Gastrocnemius medialis (tissue), 4 donors: ENCODE data around the gene SLC7A4. TPM values are rescaled to one million over a fixed set of nuclear protein-coding genes. Genes with fewer than 3 reads are reported as not detected.

ENCODE experiments used
- ATAC-seq, 2 donors: fragments of 150-250 bp; one replicate each; pipeline ENCODE4 v1.9.1; 2016
- DNase-seq, 2 donors: peaks; one replicate each; pipeline ENCODE4 v3.0.0-alpha.2; 2019
- H3K27ac ChIP-seq, 4 donors: fragments of 200-600 bp; sonication (generic); 1 replicate in 1 of 4; 2 replicates in 3 of 4; pipeline ENCODE4 v1.5.1; 2016 to 2018; ENCODE audit warnings: mild to moderate bottlenecking in 2 of 4, moderate library complexity in 1 of 4
- H3K27me3 ChIP-seq, 3 donors: fragments of 200-600 bp; sonication (generic) in 2 of 3; 1 replicate in 1 of 3; 2 replicates in 2 of 3; pipeline versions ENCODE4 v1.5.1 to v1.6.0; 2016 to 2019; ENCODE audit warnings: mild to moderate bottlenecking in 1 of 3, moderate library complexity in 1 of 3
- H3K36me3 ChIP-seq, 2 donors: fragments of 200-600 bp; sonication (generic) in 1 of 2; one replicate each; pipeline ENCODE4 v1.5.1; 2017 to 2018
- H3K4me1 ChIP-seq, 2 donors: fragments of 200-600 bp; sonication (generic) in 1 of 2; one replicate each; pipeline ENCODE4 v1.5.1; 2016 to 2017; ENCODE audit warnings: mild to moderate bottlenecking in 2 of 2
- H3K4me3 ChIP-seq, 4 donors: fragments of 200-600 bp; sonication (generic) in 3 of 4; 1 replicate in 1 of 4; 2 replicates in 3 of 4; pipeline ENCODE4 v1.5.1; 2016 to 2019; ENCODE audit warnings: mild to moderate bottlenecking in 2 of 4
- H3K9me3 ChIP-seq, 3 donors: fragments of 200-600 bp; sonication (generic) in 2 of 3; 1 replicate in 1 of 3; 2 replicates in 2 of 3; pipeline ENCODE4 v1.5.1; 2016 to 2019
- POLR2A ChIP-seq, 2 donors: fragments of 450-650 bp; IDR thresholded peaks; one replicate each; pipeline ENCODE4 v1.6.1; 2017; ENCODE audit warnings: antibody characterized with exemption in 2 of 2, mild to moderate bottlenecking in 2 of 2, moderate library complexity in 2 of 2
- in situ Hi-C, 4 donors: fragments of 200-750 bp; cut with MboI; loops; one replicate each; pipeline versions ENCODE4 v1.15.0 to v1.8.0; 2017; ENCODE audit warnings: low sequenced_read_pairs in 4 of 4
- intact Hi-C: fragments of 100-400 bp; cut with DNase I; formaldehyde crosslinking; loops from one replicate; pipeline ENCODE4 v1.15.1; 2023; ENCODE audit warnings: low total_unique reads
- total RNA-seq, 4 donors: library from RNA; depleted of rRNA; stranded (reverse); fragments of >200 nt; gene quantifications; one replicate each; pipeline versions ENCODE4 v1.1.0 to v1.2.3, GENCODE V29; 2016
- TF ChIP-seq, protein P1 (sequence below), 5 experiments: fragments of 450-650 bp in 3 of 5; fragments of 200-600 bp in 2 of 5; sonication (generic) in 2 of 5; IDR thresholded peaks in 4 of 5; conservative IDR thresholded peaks in 1 of 5; 1 replicate in 4 of 5; 2 replicates in 1 of 5; pipeline ENCODE4 v1.5.1; 2016 to 2019; ENCODE audit warnings: antibody characterized with exemption in 5 of 5, mild to moderate bottlenecking in 3 of 5, moderate library complexity in 3 of 5

Gene SLC7A4
- total RNA-seq, 4 donors from 2014 or later: not detected

DNA sequence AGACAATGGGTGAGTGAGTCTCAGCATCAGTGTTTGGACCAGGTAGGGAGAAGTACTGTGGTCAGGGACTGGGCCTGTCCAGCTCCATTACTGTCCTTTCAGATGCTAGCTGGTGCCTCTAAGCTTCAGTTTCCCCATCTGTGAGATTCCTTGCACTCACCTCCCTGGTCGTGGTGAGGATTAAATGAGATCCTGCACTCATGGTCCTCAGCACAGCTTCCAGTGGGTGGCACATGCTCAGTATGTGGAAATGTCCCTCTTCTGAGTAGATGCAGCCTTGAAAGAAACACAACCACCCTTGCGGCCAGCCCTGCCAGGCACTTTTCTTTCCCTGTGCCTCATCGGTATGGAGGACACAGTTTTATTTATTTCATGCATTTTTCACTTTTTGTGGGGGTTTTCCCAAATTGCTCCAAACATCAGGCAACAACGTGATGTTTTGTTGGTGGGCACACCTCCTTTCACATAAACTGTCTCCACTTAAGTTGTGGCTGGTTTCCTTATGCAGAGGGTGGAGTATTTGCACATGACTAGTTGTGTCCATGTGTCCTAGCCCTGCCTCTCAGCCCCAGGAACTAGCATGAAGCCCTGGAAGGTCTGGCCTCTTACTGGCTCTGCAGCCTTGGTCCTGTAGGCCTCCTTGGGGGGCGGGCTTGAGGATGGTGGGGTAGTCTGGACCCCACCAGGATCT lies 49.1 kb downstream of the SLC7A4 start:
- intact Hi-C loops (loop anchor here (5.0 kb wide), 1 partner anchor 34 kb away; the partner anchor contains the start of gene P2RX6), in situ Hi-C loops (no loop called here)
- TF ChIP-seq, protein P1, sequence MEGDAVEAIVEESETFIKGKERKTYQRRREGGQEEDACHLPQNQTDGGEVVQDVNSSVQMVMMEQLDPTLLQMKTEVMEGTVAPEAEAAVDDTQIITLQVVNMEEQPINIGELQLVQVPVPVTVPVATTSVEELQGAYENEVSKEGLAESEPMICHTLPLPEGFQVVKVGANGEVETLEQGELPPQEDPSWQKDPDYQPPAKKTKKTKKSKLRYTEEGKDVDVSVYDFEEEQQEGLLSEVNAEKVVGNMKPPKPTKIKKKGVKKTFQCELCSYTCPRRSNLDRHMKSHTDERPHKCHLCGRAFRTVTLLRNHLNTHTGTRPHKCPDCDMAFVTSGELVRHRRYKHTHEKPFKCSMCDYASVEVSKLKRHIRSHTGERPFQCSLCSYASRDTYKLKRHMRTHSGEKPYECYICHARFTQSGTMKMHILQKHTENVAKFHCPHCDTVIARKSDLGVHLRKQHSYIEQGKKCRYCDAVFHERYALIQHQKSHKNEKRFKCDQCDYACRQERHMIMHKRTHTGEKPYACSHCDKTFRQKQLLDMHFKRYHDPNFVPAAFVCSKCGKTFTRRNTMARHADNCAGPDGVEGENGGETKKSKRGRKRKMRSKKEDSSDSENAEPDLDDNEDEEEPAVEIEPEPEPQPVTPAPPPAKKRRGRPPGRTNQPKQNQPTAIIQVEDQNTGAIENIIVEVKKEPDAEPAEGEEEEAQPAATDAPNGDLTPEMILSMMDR (IDR thresholded peaks at IDR 0.05 in 4 of 5, conservative IDR thresholded peaks at IDR 0.05 in 1 of 5): no peak
- no peak for TF ChIP-seq POLR2A (IDR thresholded peaks at IDR 0.05)
- ATAC-seq: no peak
- Histone ChIP-seq H3K27me3 (no peaks in the 10 kb centered on the region), H3K4me1 (peaks cover 24 to 33% of the 10 kb centered on the region in 2 donors), H3K9me3 (no peaks in the 10 kb centered on the region), H3K27ac (peak overlapping the region in 2 of 4 donors; percentile 91 to 94), H3K36me3 (peaks cover 0 to 26% of the 10 kb centered on the region in 2 donors), H3K4me3 (peak overlapping the region; percentile 80 to 97 (median 89))
- no peak for DNase-seq

DNA sequence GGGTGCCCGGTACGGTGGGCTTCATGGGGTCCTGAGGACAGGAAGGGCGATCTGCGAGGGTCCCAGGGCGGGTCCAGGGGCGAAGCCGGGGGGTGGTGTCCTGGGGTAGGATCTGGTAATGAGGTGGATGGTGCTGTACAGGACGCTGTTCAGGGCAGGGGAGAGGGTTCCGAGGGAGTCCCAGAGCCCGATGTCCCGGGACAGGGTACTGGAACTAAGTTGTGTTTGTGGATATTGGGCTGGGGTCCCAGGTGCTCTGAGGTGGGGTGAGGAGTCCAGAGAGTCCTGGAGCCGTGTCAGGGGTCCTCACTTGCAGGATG lies 49.8 kb downstream of the SLC7A4 start:
- Histone ChIP-seq H3K4me1 (peaks cover 24 to 33% of the 10 kb centered on the region in 2 donors), H3K27ac (peak overlapping the region; percentile 91 to 94 (median 93)), H3K9me3 (no peaks in the 10 kb centered on the region), H3K36me3 (peaks cover 0 to 19% of the 10 kb centered on the region in 2 donors), H3K4me3 (peak overlapping the region; percentile 80 to 97 (median 89)), H3K27me3 (no peaks in the 10 kb centered on the region)
- intact Hi-C loops: loop anchor here (1.0 to 5.0 kb wide), 4 partner anchors 20 to 65 kb away; partner anchors contain the start of genes CRKL, LRRC74B, P2RX6 and THAP7
- TF ChIP-seq POLR2A (IDR thresholded peaks at IDR 0.05): no peak
- TF ChIP-seq, protein P1 (IDR thresholded peaks at IDR 0.05 in 4 of 5, conservative IDR thresholded peaks at IDR 0.05 in 1 of 5): no peak
- DNase-seq (no peak), ATAC-seq (peak in 1 of 2 donors; percentile 15)
- in situ Hi-C loops: no loop called here

DNA sequence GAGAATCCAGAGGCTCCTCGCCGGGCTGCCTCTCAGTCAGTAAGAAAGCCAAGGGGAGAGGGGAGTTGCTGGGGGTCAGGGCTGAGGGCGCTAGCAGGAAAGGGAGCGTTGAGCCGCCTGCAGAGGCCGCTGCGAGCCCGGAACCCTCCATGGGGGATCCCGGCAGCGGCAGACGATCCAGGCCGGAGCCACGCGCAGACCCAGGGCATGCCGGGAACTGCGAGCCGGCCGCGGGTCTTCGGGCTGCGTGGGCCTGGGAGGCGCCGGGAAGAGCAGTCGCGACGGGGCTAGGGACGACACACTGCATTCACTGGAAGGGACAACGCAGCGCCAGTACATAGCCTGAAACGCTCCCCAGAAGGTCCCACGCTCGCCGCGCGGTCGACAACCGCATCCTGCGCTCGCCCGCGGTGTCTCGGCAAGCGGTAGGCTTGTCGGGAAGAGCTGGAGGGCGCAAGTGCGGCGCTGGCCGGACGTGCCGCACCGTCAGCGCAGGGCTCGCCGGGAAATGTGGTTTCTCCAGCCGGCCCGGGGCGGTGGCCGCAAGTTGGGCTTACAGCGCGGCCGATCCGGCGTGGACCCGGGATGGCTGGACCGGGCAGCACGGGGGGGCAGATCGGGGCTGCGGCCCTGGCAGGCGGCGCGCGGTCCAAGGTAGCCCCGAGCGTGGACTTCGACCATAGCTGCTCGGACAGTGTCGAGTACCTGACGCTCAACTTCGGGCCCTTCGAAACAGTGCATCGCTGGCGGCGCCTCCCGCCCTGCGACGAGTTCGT lies 50.4 kb downstream of the SLC7A4 start, which contains the start of gene LZTR1:
TSS of gene LZTR1 (plus strand) at position 511 of the 776 bp plus-strand sequence. CDS start at position 586, 75 bp downstream.
- ATAC-seq (peak; percentile 93 to 95), DNase-seq (peak; percentile 73 to 75)
- peak; percentile 93 to 94 for TF ChIP-seq POLR2A (IDR thresholded peaks at IDR 0.05)
- TF ChIP-seq, protein P1 (IDR thresholded peaks at IDR 0.05 in 4 of 5, conservative IDR thresholded peaks at IDR 0.05 in 1 of 5): peak; percentile 34 to 78 (median 71)
- Histone ChIP-seq H3K27ac (peak within 1 kb of the TSS; percentile 91 to 94 (median 93)), H3K4me1 (peaks cover 24 to 33% of the 10 kb centered on the region in 2 donors), H3K4me3 (peak within 1 kb of the TSS; percentile 80 to 97 (median 89)), H3K9me3 (no peaks in the 10 kb centered on the region), H3K27me3 (no peaks in the 10 kb centered on the region), H3K36me3 (peaks cover 0 to 15% of the 10 kb centered on the region in 2 donors)
- in situ Hi-C loops: no loop called here
- intact Hi-C loops: loop anchor here (1.0 to 5.0 kb wide), 4 partner anchors 20 to 65 kb away; partner anchors contain the start of genes CRKL, LRRC74B, P2RX6 and THAP7

DNA sequence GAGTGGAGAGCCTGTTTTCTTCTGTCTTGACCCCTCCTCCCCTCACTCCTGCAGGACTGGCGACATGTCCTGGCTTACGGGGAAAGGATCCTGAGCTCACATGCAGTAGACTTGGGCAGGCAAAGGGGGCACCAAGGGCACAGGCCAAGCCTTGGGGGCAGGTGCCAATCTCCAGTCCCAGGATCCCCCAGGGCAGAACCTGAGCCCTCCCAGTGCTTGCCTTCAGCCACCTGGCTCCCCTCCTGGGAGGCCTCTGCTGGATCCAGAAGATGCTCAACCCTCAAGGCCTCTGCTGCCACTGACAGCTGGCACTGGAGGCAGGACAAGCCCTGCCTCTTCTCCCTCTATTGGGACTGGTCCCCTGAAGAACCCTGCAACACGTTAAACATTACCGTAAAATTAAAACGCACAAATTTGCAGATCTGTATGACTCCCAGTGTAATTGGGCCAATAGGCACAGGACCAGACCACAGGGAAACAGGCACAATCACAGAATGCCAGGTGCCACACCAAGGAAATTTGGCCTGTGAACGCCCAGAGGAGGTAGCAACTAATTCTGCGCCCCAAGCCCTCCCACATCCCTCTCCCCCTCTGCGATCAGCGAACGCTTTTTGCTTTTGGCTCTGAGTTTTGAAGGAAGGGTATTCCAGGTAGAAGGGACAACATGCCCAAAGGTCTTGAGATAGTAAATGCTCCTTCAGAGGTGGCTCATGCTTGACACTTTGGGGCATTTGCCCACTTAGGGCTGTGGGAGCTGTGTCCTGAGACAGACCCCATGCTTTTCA lies 51.2 kb downstream of the SLC7A4 start:
- no peak for TF ChIP-seq POLR2A (IDR thresholded peaks at IDR 0.05)
- TF ChIP-seq, protein P1 (IDR thresholded peaks at IDR 0.05 in 4 of 5, conservative IDR thresholded peaks at IDR 0.05 in 1 of 5): no peak
- no peaks in the 10 kb centered on the region for H3K27me3 ChIP-seq
- peak overlapping the region; percentile 80 to 97 (median 89) for H3K4me3 ChIP-seq
- H3K4me1 ChIP-seq: peaks cover 24 to 33% of the 10 kb centered on the region in 2 donors
- peak overlapping the region; percentile 91 to 94 (median 93) for H3K27ac ChIP-seq
- in situ Hi-C loops: no loop called here
- no peak for DNase-seq
- H3K9me3 ChIP-seq: no peaks in the 10 kb centered on the region
- intact Hi-C loops: loop anchor here (5.0 kb wide), 1 partner anchor 36 kb away; the partner anchor contains the start of gene P2RX6
- no peak for ATAC-seq
- peaks cover 0 to 10% of the 10 kb centered on the region in 2 donors for H3K36me3 ChIP-seq
